GM19099 (cell line): ENCODE results near the gene MYH10.

Experiments
- POLR2A ChIP-seq: IDR thresholded peaks from 3 replicates; pipeline ENCODE4 v1.6.1; 2011; ENCODE audit warnings: low read depth; ENCODE audit not compliant: insufficient read length; ENCODE audit errors: extremely low read depth

The MYH10 gene

GRCh38 chr17:8658810-8659209, 28.3 kb upstream of the MYH10 start:
- no peak for TF ChIP-seq POLR2A

DNA sequence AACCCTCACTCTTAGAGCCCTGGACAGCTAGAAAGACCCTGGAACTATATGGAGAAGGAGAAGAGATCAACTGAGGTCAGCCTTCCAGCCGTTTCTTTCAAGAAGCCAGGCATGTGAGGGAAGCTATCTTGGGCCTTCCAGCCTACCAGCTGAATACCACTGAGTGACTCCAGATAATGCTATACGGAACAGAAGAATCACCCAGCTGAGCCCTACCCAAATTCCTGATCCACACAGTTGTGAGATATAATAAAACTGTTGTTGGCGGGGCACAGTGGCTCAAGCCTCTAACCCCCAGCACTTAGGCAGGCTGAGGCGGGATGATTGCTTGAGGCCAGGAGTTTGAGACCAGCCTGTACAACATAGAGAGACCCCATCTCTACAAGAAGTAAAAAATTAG, 26.2 kb upstream of the MYH10 start:
- TF ChIP-seq POLR2A = no peak

GRCh38 chr17:8654822-8655221, 24.3 kb upstream of the MYH10 start:
- TF ChIP-seq POLR2A = no peak

GRCh38 chr17:8651013-8651412, 20.5 kb upstream of the MYH10 start:
- TF ChIP-seq POLR2A = no peak

GRCh38 chr17:8650119-8650499, 19.6 kb upstream of the MYH10 start:
- no peak for TF ChIP-seq POLR2A

- no peak for TF ChIP-seq POLR2A
Measured at GRCh38 chr17:8649157-8650118, 18.9 kb upstream of the MYH10 start.

DNA sequence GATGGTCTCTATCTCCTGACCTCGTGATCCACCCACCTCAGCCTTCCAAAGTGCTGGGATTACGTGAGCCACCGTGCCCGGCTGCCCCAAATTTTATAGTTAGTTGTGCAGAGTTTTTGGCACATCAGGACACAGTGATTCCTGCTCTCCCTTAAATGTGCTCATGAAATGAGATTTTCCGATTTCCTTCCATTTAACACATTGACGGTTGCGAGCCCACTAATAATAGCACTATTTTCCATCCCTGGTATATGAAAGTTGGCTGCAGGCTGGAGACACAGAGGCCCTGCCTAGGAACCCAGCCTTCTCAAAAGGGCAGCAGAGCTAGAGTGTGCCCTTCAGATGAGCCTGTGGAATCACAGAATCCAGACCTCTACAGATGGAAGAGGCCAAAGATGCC, 17.4 kb upstream of the MYH10 start:
- no peak for TF ChIP-seq POLR2A

- TF ChIP-seq POLR2A = no peak
Measured at GRCh38 chr17:8647202-8647601, 16.7 kb upstream of the MYH10 start.

- TF ChIP-seq POLR2A = no peak
Measured at GRCh38 chr17:8644507-8644902, 14.0 kb upstream of the MYH10 start.

DNA sequence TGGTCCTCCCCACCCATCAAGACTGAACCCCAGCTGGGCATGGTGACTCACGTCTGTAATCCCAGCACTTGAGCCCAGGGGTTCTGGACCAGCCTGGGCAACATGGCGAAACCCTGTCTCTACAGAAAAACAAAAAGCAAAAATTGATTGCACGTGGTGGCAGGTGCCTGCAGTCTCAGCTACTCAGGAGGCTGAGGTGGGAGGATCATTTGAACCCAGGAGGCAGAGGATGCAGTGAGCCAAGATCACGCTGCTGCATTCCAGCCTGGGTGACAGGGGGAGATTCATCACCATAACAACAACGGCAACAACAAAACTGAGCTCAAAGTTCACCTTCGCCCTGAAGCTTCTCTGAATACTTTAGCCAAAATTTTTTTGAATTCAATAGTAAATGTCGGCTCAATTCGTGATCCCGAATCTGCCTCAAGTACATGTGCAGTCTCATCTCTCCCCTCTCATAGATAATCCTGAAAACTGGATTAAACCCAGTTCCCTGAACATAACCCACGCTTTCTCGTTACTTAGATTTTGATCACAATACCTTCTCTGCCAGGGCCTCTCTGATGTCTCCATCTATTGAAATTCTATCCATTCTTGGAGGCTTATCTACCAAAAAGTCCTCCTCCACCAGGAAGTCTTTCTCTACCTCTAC, 13.5 kb upstream of the MYH10 start:
- TF ChIP-seq POLR2A = no peak

GRCh38 chr17:8639709-8640108, 9.2 kb upstream of the MYH10 start:
- no peak for TF ChIP-seq POLR2A

- TF ChIP-seq POLR2A = no peak
Measured at GRCh38 chr17:8632061-8632460, 1.5 kb upstream of the MYH10 start.

DNA sequence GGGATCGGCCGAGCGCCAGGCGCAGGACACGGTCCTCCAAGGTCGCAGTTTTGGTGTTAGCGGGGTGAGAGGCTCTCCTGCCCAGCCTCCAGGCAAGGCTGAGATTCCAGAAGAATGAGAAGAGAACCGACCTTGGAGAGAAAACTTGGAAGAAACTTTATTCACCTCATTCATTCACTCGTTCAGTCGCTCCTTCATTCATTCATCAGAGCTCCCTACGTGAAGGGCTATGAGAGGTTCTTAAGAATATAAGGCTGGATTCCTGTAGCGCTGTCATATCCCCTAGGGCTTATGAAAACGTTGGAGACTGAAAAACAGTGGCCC, 991 bp upstream of the MYH10 start:
- no peak for TF ChIP-seq POLR2A

DNA sequence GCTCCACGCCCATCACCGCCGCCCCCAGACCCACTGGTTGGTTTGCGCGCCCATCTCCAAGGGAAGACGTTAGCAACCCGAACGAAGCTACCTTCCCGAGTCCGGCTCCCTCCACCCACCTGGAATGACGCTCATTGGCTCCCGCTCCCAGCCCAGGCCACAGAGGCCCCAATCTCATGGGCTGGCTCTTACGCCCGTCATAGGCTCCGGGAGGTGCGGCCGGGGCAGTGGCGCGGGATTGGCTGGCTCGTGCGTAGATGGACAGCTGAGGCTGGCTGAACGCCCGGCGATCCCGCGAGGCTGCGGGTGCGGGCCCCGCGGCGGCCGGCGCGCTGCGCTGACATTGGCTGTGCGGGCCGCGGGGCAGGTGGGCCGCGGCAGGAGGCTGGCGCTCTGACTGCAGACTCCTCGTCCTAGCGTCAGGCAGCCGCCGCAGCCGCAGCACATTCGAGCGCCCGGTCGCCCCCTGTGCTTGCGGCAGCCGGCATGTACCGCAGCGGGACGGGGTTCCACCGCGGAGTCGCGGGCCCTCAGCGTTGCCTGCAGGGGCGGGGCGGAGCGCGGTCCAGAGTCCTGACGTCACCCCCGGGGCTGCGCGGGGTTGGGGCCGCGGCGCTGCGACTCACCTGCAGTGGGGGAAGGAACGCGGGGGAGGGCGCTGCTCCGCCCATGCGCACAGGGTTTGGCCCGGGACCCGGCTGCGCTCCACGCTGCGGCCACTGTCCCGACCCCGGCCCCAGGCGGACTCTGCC, 453 bp upstream of the MYH10 start:
- TF ChIP-seq POLR2A = no peak

- no peak for TF ChIP-seq POLR2A
Measured at GRCh38 chr17:8629371-8630226, 926 bp downstream of the MYH10 start.
